ENCODE measurements around the gene USH2A. TPM values are rescaled to one million over a fixed set of nuclear protein-coding genes. Genes with fewer than 3 reads are reported as not detected.

Gene USH2A
- total RNA-seq, 1 donor from 2014 or later: not detected

- Mint-ChIP-seq H3K9me3 (ENCODE audit: unreplicated experiment) (no peaks in the 10 kb centered on the region), H3K27ac (ENCODE audit: unreplicated experiment) (no peak overlapping the region), H3K36me3 (ENCODE audit: unreplicated experiment) (no peaks in the 10 kb centered on the region), H3K4me3 (ENCODE audit: unreplicated experiment) (no peak overlapping the region), H3K4me1 (ENCODE audit: unreplicated experiment) (no peaks in the 10 kb centered on the region), H3K27me3 (ENCODE audit: unreplicated experiment) (no peaks in the 10 kb centered on the region)
- TF ChIP-seq CTCF (IDR thresholded peaks at IDR 0.05): peak; percentile 27
- DNase-seq (ENCODE audit: extremely low spot score, unreplicated experiment): no peak
Measured at GRCh38 chr1:215793180-215793579, 630.1 kb downstream of the USH2A start.

GRCh38 chr1:215792446-215792845, 630.8 kb downstream of the USH2A start:
- H3K27me3 Mint-ChIP-seq (ENCODE audit: unreplicated experiment): no peaks in the 10 kb centered on the region
- no peak for DNase-seq (ENCODE audit: extremely low spot score, unreplicated experiment)
- no peak overlapping the region for H3K27ac Mint-ChIP-seq (ENCODE audit: unreplicated experiment)
- H3K36me3 Mint-ChIP-seq (ENCODE audit: unreplicated experiment): no peaks in the 10 kb centered on the region
- TF ChIP-seq CTCF (IDR thresholded peaks at IDR 0.05): no peak
- H3K4me1 Mint-ChIP-seq (ENCODE audit: unreplicated experiment): no peaks in the 10 kb centered on the region
- no peaks in the 10 kb centered on the region for H3K9me3 Mint-ChIP-seq (ENCODE audit: unreplicated experiment)
- no peak overlapping the region for H3K4me3 Mint-ChIP-seq (ENCODE audit: unreplicated experiment)

- no peak overlapping the region for H3K27ac Mint-ChIP-seq (ENCODE audit: unreplicated experiment)
- no peaks in the 10 kb centered on the region for H3K27me3 Mint-ChIP-seq (ENCODE audit: unreplicated experiment)
- DNase-seq (ENCODE audit: extremely low spot score, unreplicated experiment): no peak
- no peak overlapping the region for H3K4me3 Mint-ChIP-seq (ENCODE audit: unreplicated experiment)
- no peak for TF ChIP-seq CTCF (IDR thresholded peaks at IDR 0.05)
- no peaks in the 10 kb centered on the region for H3K36me3 Mint-ChIP-seq (ENCODE audit: unreplicated experiment)
- H3K9me3 Mint-ChIP-seq (ENCODE audit: unreplicated experiment): no peaks in the 10 kb centered on the region
- H3K4me1 Mint-ChIP-seq (ENCODE audit: unreplicated experiment): no peaks in the 10 kb centered on the region
Measured at GRCh38 chr1:215789981-215790380, 633.3 kb downstream of the USH2A start.

GRCh38 chr1:215786997-215787396, 636.3 kb downstream of the USH2A start:
- TF ChIP-seq CTCF (IDR thresholded peaks at IDR 0.05): no peak
- Mint-ChIP-seq H3K9me3 (ENCODE audit: unreplicated experiment) (no peaks in the 10 kb centered on the region), H3K27me3 (ENCODE audit: unreplicated experiment) (peaks cover 6% of the 10 kb centered on the region), H3K4me3 (ENCODE audit: unreplicated experiment) (no peak overlapping the region), H3K27ac (ENCODE audit: unreplicated experiment) (no peak overlapping the region), H3K4me1 (ENCODE audit: unreplicated experiment) (no peaks in the 10 kb centered on the region), H3K36me3 (ENCODE audit: unreplicated experiment) (no peaks in the 10 kb centered on the region)
- no peak for DNase-seq (ENCODE audit: extremely low spot score, unreplicated experiment)

- Mint-ChIP-seq H3K27ac (ENCODE audit: unreplicated experiment) (no peak overlapping the region), H3K4me3 (ENCODE audit: unreplicated experiment) (no peak overlapping the region)
Measured at GRCh38 chr1:215780641-215781040, 642.6 kb downstream of the USH2A start.

More at GRCh38 chr1:215780641-215781040, 642.6 kb downstream of the USH2A start:
- Mint-ChIP-seq H3K9me3 (ENCODE audit: unreplicated experiment) (no peaks in the 10 kb centered on the region), H3K36me3 (ENCODE audit: unreplicated experiment) (no peaks in the 10 kb centered on the region), H3K27me3 (ENCODE audit: unreplicated experiment) (peaks cover 8% of the 10 kb centered on the region), H3K4me1 (ENCODE audit: unreplicated experiment) (no peaks in the 10 kb centered on the region)
- no peak for TF ChIP-seq CTCF (IDR thresholded peaks at IDR 0.05)
- no peak for DNase-seq (ENCODE audit: extremely low spot score, unreplicated experiment)
